Activated CD4-positive, alpha-beta T cell treated with anti-CD3 and anti-CD28 coated beads, Interleukin-2, amount 50 U/mL, for 24 hours (primary cell): Measurements from ENCODE around the gene KCND3.

ENCODE experiments used
- DNase-seq, 2 donors: peaks; one replicate each; pipeline ENCODE4 v3.0.0-alpha.2; 2020; ENCODE audit warnings: low read depth in 1 of 2, low spot score in 1 of 2

The KCND3 gene

GRCh38 chr1:111884772-111885443 lies 104.6 kb downstream of the KCND3 start:
- DNase-seq = no peak

GRCh38 chr1:111882986-111883560 lies 106.4 kb downstream of the KCND3 start:
- DNase-seq = no peak

GRCh38 chr1:111882559-111882958 lies 106.9 kb downstream of the KCND3 start:
- DNase-seq = no peak

DNA sequence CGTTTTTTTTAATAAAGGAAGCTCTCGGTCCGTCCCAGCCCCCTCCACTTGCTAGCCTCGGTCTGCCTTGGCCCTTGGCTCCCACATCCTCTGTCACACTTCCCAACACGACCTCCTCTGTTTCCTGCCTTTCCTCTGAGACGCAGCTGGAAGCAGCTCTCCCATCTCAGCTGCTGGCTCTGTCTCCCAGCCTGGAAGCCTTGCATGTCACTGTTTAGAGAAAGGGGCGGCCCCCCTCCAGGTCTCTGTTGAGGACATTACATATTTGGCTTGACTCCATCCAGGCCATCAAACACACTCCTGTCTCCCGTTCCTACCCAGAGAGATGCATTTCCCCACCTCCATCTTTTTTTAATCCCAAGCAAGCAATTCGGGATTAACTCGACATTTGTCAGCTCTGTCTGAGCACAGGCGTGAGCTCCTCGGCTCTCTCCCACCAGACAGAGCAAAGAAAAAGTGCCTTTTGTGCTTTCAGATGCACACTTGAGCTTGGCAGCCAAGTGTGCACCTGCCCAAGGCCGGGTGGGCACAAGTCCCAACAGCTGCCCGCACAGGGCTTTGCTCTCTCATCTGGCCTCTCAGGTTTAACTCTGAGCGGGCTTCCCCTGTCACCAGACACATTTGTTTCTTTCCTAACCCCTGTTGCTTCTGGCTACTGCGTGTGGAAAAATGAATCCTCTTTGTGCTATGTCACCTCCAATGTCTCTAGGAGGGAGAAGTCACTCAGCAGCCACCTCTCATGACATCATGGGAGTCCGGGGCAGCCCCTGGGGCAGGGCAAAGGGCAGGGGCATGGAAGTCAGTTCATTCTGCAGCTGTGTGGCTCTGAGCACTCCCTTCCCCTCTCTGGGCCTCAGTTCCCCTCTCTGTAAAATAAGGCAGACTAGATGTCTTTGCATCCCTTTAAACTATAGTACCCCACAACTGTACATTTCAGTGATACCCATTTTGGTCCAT lies 108.3 kb downstream of the KCND3 start:
- DNase-seq = no peak

GRCh38 chr1:111879081-111879480 lies 110.4 kb downstream of the KCND3 start:
- DNase-seq = no peak

DNA sequence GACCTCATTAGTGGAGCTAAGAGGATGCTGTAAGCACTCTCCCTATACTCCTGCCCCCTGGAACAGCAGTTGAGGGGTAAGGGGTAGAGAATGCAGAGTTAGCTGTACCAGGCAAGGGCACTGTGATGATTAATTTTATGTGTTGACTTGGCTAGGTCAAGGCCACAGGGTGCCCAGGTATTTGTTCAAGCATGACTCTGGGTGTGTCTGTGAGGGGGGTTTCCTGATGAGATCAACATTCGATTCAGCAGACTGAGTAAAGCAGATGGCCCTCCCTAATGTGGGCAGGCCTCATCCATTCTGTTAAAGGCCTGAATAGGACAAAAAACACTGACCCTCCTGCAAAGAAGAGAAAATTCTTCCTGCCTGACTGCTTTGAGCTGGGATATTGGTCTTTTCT lies 110.8 kb downstream of the KCND3 start:
- DNase-seq = no peak

DNA sequence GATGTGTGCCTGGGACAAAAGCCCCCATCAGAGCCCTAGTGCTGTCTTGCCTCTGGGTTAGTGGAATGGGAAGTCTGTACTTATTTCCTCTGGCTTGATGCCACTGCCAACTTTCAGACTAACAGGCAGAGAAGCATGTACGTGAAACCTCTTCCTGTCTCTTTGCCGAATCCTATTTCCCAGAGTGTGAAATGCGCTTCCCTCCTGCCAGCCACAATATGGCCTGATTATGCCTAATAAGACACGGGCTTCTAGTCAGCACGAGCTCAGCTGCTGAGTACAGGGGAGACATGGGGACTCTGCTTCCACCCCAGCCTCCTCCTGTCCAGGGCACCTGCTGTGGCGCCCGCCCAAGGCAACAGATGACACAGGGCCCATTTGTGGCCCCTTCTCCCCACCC lies 111.4 kb downstream of the KCND3 start:
- no peak for DNase-seq

DNA sequence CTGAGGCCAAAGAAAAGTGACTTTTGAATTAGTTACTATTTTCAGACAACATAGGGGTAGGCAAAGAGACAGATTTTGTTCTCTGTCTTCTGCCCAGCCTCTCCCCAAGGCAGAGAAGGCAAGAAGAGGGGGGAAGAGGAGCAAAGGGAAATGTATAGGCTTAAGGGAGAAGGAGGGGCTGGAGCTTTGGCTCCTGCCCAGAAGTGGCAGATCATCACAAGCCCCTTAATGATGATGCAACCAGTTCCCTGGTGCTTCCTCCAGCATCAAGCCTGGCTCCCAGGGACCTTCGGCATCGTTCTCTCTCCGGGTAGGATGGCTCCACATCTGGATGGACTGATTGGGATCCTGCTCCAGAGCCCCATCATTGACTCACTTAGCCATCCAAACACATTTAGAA lies 112.8 kb downstream of the KCND3 start:
- DNase-seq = no peak

- no peak for DNase-seq
These were observed 113.8 kb downstream of the KCND3 start for GRCh38 chr1:111875640-111876039.

GRCh38 chr1:111873460-111874030 lies 115.9 kb downstream of the KCND3 start:
- DNase-seq = no peak

GRCh38 chr1:111870181-111870580 lies 119.3 kb downstream of the KCND3 start:
- no peak for DNase-seq

DNA sequence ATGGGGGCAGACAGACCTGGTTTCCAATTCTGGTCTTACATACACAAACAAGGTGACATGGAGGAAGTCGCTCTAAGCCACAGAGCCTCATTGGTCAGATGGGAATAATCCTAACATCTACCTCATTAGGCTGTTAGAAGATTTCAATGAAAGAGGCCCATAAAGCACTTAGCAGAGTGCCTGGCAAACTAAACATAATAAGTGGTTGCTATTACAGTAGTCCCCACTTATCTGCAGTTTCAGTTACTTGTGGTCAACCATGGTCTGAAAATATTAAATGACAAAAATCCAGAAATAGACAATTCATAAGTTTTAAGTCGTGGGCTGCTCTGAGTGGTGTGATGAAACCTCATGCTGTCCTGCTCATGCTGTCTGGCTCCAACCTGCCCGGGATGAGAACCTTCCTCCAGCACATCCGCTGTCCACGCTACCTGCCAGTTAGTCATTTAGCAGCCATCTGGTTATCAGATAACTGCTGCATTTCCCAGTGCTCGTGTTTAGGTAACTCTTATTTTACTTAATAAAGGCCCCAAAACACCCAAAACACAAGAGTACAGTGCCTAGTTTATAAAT lies 121.5 kb downstream of the KCND3 start:
- DNase-seq = no peak

DNA sequence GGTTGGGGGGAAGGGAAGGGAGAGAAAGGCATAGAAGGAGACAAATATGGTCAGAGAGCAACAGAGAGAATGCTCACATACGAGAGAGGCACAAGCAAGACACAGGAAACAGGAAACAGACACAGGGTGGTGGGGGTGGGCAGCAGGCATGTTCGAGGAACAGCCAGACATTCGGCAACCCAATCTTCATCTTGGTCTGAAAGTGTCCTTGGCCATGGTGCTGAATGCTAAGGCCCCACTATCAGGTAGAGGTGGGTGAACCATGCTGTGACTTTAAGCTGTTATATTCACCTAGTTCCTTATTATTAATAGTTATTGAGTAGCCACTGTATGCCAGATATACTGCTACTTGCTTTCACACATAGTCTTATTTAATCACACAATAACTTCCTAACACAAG lies 124.6 kb downstream of the KCND3 start:
- no peak for DNase-seq

DNA sequence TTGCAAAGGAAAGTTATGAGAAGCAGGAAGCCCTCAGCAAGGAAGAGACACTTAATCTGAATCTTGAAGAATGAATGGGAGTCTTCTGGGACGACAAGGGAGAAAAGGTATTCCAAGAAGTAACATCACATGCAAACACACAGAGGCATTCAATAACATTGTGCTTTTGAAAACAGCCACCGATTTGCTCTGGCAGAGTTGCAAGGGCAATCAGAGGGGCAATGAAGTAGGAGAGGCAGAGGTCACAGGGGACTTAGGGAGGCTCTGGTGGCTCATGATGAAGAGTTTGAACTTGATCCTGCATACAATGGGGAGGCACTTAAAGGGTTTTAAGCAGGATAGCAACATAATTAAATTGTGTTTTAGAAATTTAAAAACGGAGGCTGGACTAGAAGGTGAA lies 126.1 kb downstream of the KCND3 start:
- no peak for DNase-seq

GRCh38 chr1:111862599-111862998 lies 126.9 kb downstream of the KCND3 start:
- DNase-seq = no peak

- DNase-seq = no peak
These were observed 127.9 kb downstream of the KCND3 start for GRCh38 chr1:111861523-111861922.

GRCh38 chr1:111857194-111857651 lies 132.2 kb downstream of the KCND3 start:
- DNase-seq = no peak

DNA sequence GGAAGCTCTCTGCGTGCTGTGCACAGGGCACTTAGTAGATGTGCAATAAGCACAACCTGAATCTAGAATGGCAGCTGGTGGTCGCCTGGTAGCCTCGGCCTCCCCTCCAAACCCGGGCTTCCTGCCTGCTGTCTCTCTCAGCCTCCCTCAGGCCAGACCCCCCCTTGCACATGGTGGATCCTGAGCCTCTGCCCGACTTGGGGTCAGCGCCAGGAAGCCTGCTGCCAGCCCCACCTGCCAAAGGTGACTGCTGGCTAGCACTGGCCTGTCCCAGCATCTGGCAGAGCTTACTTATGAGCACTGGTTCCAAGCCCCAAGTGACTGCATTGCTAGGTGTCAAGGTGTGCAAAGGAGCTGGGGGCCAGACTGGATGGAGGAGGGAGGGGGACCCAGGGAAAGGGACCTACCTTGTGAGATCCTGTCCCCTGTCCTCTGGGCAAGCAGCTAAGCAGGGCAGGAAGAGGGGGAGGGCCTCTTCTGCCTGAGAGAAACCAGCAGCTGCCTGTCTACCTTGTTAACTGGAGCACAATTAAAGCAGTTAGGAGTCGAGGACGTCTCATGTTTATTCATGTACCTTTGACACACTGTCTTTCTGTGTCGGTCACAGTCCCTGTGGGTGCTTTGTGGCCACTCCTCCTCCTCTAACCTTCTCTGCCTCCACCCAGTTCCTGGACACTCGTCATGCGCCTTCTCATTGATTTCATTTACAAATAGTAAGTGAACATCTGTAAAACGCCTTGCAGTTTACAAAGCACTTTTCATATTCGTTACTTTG lies 132.9 kb downstream of the KCND3 start:
- no peak for DNase-seq

DNA sequence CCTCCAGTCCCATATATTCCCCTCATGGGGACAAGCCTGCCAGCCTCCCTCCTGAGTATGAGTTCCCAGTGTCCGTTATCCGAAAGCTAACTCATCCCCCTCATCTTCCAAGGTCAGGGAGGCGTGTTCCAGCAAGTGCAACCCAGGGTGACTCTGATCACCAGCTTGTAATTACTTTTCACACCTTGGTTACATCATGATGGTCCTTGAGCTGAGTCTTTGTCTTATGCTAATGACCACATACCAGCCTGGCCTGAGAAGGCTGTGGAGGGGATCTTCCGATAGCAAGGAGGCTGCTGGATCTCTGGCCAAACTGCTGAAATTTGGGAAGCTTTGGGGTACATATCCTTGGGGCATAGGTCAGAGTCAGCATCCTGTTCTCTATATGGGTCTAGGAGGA lies 134.2 kb downstream of the KCND3 start:
- no peak for DNase-seq

- no peak for DNase-seq
These were observed 137.2 kb downstream of the KCND3 start for GRCh38 chr1:111852261-111852721.
